Transverse colon (tissue), 4 donors: ENCODE measurements around the gene CBY1. TPM values are rescaled to one million over a fixed set of nuclear protein-coding genes. Genes with fewer than 3 reads are reported as not detected.
A peak's percentile ranks its signal among the peaks of the same experiment; 100 is the strongest.

Source experiments
- DNase-seq: peaks from one replicate; pipeline ENCODE4 v3.0.0-alpha.2; 2019
- H3K27ac ChIP-seq, 4 donors: fragments of 200-600 bp; sonication (generic); 2 replicates each; pipeline ENCODE4 v1.5.1; 2016 to 2018; ENCODE audit warnings: inconsistent platforms in 4 of 4
- H3K27me3 ChIP-seq: fragments of 200-600 bp; sonication (generic); 2 replicates; pipeline ENCODE4 v1.5.1; 2017; ENCODE audit warnings: inconsistent platforms
- H3K36me3 ChIP-seq, 4 donors: fragments of 200-600 bp; sonication (generic); 2 replicates each; pipeline ENCODE4 v1.5.1; 2017 to 2019; ENCODE audit warnings: inconsistent platforms in 4 of 4
- H3K4me1 ChIP-seq, 4 donors: fragments of 200-600 bp; sonication (generic); 2 replicates each; pipeline ENCODE4 v1.5.1; 2017 to 2020; ENCODE audit warnings: inconsistent platforms in 4 of 4
- H3K4me3 ChIP-seq, 4 donors: fragments of 200-600 bp; sonication (generic); 1 replicate in 1 of 4; 2 replicates in 3 of 4; pipeline versions ENCODE4 v1.5.1 to v1.6.1; 2017 to 2019; ENCODE audit warnings: inconsistent platforms in 4 of 4
- H3K9me3 ChIP-seq, 2 donors: fragments of 200-600 bp; sonication (generic); 2 replicates each; pipeline ENCODE4 v1.5.1; 2017 to 2019; ENCODE audit warnings: inconsistent platforms in 2 of 2
- CTCF ChIP-seq, 5 experiments: fragments of 200-600 bp in 3 of 5; fragments of 450-650 bp in 2 of 5; sonication (generic) in 3 of 5; IDR thresholded peaks; 1 replicate in 2 of 5; 2 replicates in 3 of 5; pipeline ENCODE4 v1.5.1; 2016 to 2017; ENCODE audit warnings: antibody characterized with exemption in 5 of 5, inconsistent platforms in 3 of 5, mild to moderate bottlenecking in 2 of 5, moderate library complexity in 1 of 5
- EP300 ChIP-seq: sonication (generic); formaldehyde crosslinking; IDR thresholded peaks from one replicate; pipeline ENCODE4 v1.6.1; 2017; ENCODE audit warnings: antibody characterized with exemption, low read depth
- POLR2A ChIP-seq: fragments of 450-650 bp; IDR thresholded peaks from one replicate; pipeline ENCODE4 v1.6.1; 2016; ENCODE audit warnings: antibody characterized with exemption, mild to moderate bottlenecking, moderate library complexity
- POLR2AphosphoS5 ChIP-seq, 3 donors: sonication (generic); formaldehyde crosslinking; IDR thresholded peaks; one replicate each; pipeline ENCODE4 v1.6.1; 2016; ENCODE audit warnings: antibody characterized with exemption in 3 of 3
- WGBS, 2 donors: methylation state at CpG; one replicate each; pipeline ENCODE4 v1.1.5; 2018; ENCODE audit warnings: low coverage in 1 of 2; 5-methylcytosine and 5-hydroxymethylcytosine counted together
- in situ Hi-C, 4 donors: fragments of 200-750 bp; cut with MboI; loops; one replicate each; pipeline versions ENCODE4 v1.15.0 to v1.15.1; 2017; ENCODE audit warnings: low sequenced_read_pairs in 3 of 4, low pct_ligation_motif_present in 1 of 4, low pct_unique_long_range_greater_than_20kb in 1 of 4
- intact Hi-C: fragments of 100-400 bp; cut with DNase I; formaldehyde crosslinking; loops from one replicate; pipeline ENCODE4 v1.15.1; 2023; ENCODE audit warnings: low total_unique reads
- total RNA-seq, 4 donors: library from RNA; depleted of rRNA; stranded (reverse); fragments of >200 nt; gene quantifications; one replicate each; pipeline ENCODE4 v1.1.0, GENCODE V29; 2016

The CBY1 gene
- total RNA-seq, 4 donors from 2014 or later, result 15.0 to 19.8 (median 18.9) TPM

GRCh38 chr22:38696606-38697424, 40.4 kb downstream of the CBY1 start:
- DNase-seq, result no peak
- TF ChIP-seq CTCF (IDR thresholded peaks at IDR 0.05) (no peak), POLR2AphosphoS5 (IDR thresholded peaks at IDR 0.05) (peak in 2 of 3 donors; percentile 16 to 65), EP300 (no peak), POLR2A (no peak)
- H3K27me3 ChIP-seq, result no peaks in the 10 kb centered on the region
- WGBS, 2 donors, result 27 to 31% methylated on average over 3 of the region's 3 CpGs
- H3K4me3 ChIP-seq, result peak overlapping the region in 1 of 4 donors; percentile 62
- H3K9me3 ChIP-seq, result no peaks in the 10 kb centered on the region
- peaks cover 0 to 5% (median 0%) of the 10 kb centered on the region in 4 donors for H3K36me3 ChIP-seq
- peaks cover 33 to 87% (median 65%) of the 10 kb centered on the region in 4 donors for H3K4me1 ChIP-seq
- intact Hi-C loops, result no loop called here
- H3K27ac ChIP-seq, result peak overlapping the region; percentile 93 to 99 (median 98)
- in situ Hi-C loops, result no loop called here

GRCh38 chr22:38697425-38698089, 41.1 kb downstream of the CBY1 start:
- H3K9me3 ChIP-seq, result no peaks in the 10 kb centered on the region
- intact Hi-C loops (no loop called here), in situ Hi-C loops (no loop called here)
- H3K4me1 ChIP-seq, result peaks cover 32 to 81% (median 62%) of the 10 kb centered on the region in 4 donors
- H3K4me3 ChIP-seq, result peak overlapping the region in 1 of 4 donors; percentile 62
- no peaks in the 10 kb centered on the region for H3K27me3 ChIP-seq
- DNase-seq, result no peak
- no peaks in the 10 kb centered on the region for H3K36me3 ChIP-seq
- H3K27ac ChIP-seq, result peak overlapping the region; percentile 93 to 99 (median 98)
- TF ChIP-seq CTCF (IDR thresholded peaks at IDR 0.05) (no peak), POLR2AphosphoS5 (IDR thresholded peaks at IDR 0.05) (peak in 1 of 3 donors; percentile 9)
- 65 to 74% methylated on average over 6 to 8 of the region's 8 CpGs for WGBS, 2 donors

GRCh38 chr22:38698407-38699094, 42.1 kb downstream of the CBY1 start:
- WGBS, 2 donors, result 90 to 91% methylated on average over 5 to 13 of the region's 13 CpGs
- H3K27me3 ChIP-seq, result no peaks in the 10 kb centered on the region
- TF ChIP-seq POLR2AphosphoS5 (IDR thresholded peaks at IDR 0.05) (no peak), EP300 (no peak), CTCF (IDR thresholded peaks at IDR 0.05) (no peak), POLR2A (no peak)
- H3K4me1 ChIP-seq, result peaks cover 24 to 72% (median 58%) of the 10 kb centered on the region in 4 donors
- H3K27ac ChIP-seq, result peak overlapping the region; percentile 93 to 99 (median 98)
- H3K36me3 ChIP-seq, result no peaks in the 10 kb centered on the region
- H3K9me3 ChIP-seq, result no peaks in the 10 kb centered on the region
- in situ Hi-C loops (no loop called here), intact Hi-C loops (no loop called here)
- DNase-seq, result no peak
- peak overlapping the region in 3 of 4 donors; percentile 62 to 81 (median 80) for H3K4me3 ChIP-seq

- Histone ChIP-seq H3K27me3 (no peaks in the 10 kb centered on the region), H3K4me3 (peak overlapping the region in 3 of 4 donors; percentile 62 to 81 (median 80)), H3K9me3 (no peaks in the 10 kb centered on the region), H3K27ac (peak overlapping the region; percentile 93 to 99 (median 98)), H3K4me1 (peaks cover 22 to 66% (median 57%) of the 10 kb centered on the region in 4 donors), H3K36me3 (no peaks in the 10 kb centered on the region)
- no peak for DNase-seq
- no peak for TF ChIP-seq EP300
- no peak for TF ChIP-seq POLR2A
- TF ChIP-seq POLR2AphosphoS5 (IDR thresholded peaks at IDR 0.05), result no peak
- no peak for TF ChIP-seq CTCF (IDR thresholded peaks at IDR 0.05)
- 44 to 50% methylated on average over 2 to 5 of the region's 5 CpGs for WGBS, 2 donors
- in situ Hi-C loops (no loop called here), intact Hi-C loops (no loop called here)
These were observed 42.7 kb downstream of the CBY1 start for GRCh38 chr22:38699143-38699542.
